HG02870 (cell line): ENCODE results near the gene HOXA9.

ENCODE experiments used
- ATAC-seq: cut with Tn5 transposase; IDR thresholded peaks from one replicate; pipeline ENCODE4 v1.9.1; 2021; ENCODE audit warnings: mild to moderate bottlenecking, moderate library complexity; ENCODE audit not compliant: unreplicated experiment

HOXA9 gene

GRCh38 chr7:27165089-27165995 lies at the start of gene HOXA9:
HOXA9 (minus strand) TSS chr7:27165537; CDS start chr7:27165457, 80 bp downstream.
- no peak for ATAC-seq

GRCh38 chr7:27214239-27214950 lies 49.1 kb upstream of the HOXA9 start:
- ATAC-seq, result no peak

GRCh38 chr7:27213433-27214238 lies 48.3 kb upstream of the HOXA9 start:
- ATAC-seq, result no peak

- ATAC-seq, result no peak
Measured at GRCh38 chr7:27212497-27213432, 47.4 kb upstream of the HOXA9 start.

- ATAC-seq, result no peak
Measured at GRCh38 chr7:27211764-27212204, 46.4 kb upstream of the HOXA9 start.

- ATAC-seq, result no peak
Measured at GRCh38 chr7:27211084-27211446, 45.7 kb upstream of the HOXA9 start.

GRCh38 chr7:27210441-27211083 lies 45.2 kb upstream of the HOXA9 start:
- no peak for ATAC-seq

- no peak for ATAC-seq
Measured at GRCh38 chr7:27209933-27210440, 44.6 kb upstream of the HOXA9 start.

- no peak for ATAC-seq
Measured at GRCh38 chr7:27208998-27209397, 43.7 kb upstream of the HOXA9 start.

GRCh38 chr7:27207348-27207985 lies 42.1 kb upstream of the HOXA9 start:
- ATAC-seq, result no peak

GRCh38 chr7:27205325-27206280 lies 40.3 kb upstream of the HOXA9 start:
- no peak for ATAC-seq

- no peak for ATAC-seq
Measured at GRCh38 chr7:27204851-27205322, 39.5 kb upstream of the HOXA9 start.

GRCh38 chr7:27203964-27204594 lies 38.7 kb upstream of the HOXA9 start:
- no peak for ATAC-seq

GRCh38 chr7:27203365-27203953 lies 38.1 kb upstream of the HOXA9 start:
- ATAC-seq, result no peak

- ATAC-seq, result no peak
Measured at GRCh38 chr7:27202862-27203134, 37.5 kb upstream of the HOXA9 start.

GRCh38 chr7:27202018-27202861 lies 36.9 kb upstream of the HOXA9 start:
- no peak for ATAC-seq
